HCT116 (cell line): ENCODE data around the gene MPIG6B.

Source experiments
- CBX3 ChIP-seq: IDR thresholded peaks from 2 replicates; pipeline ENCODE4 v1.6.1; 2012; ENCODE audit warnings: low read depth
- CTCF ChIP-seq, 3 experiments: fragments of 200-600 bp in 1 of 3; sonication (generic) in 1 of 3; IDR thresholded peaks in 2 of 3; conservative IDR thresholded peaks in 1 of 3; 2 replicates each; pipeline ENCODE4 v1.5.1; 2012 to 2017; ENCODE audit warnings: low read depth in 2 of 3, low read length in 2 of 3, antibody characterized with exemption in 1 of 3, borderline replicate concordance in 1 of 3, control low read depth in 1 of 3, mild to moderate bottlenecking in 1 of 3, mixed read lengths in 1 of 3, mixed run types in 1 of 3, moderate library complexity in 1 of 3; ENCODE audit not compliant: insufficient read depth in 1 of 3
- EGR1 ChIP-seq: IDR thresholded peaks from 2 replicates; pipeline ENCODE4 v1.6.1; 2012; ENCODE audit warnings: low read depth
- EZH2 ChIP-seq: fragments of 200-600 bp; sonication (generic); IDR thresholded peaks from 2 replicates; pipeline ENCODE4 v1.6.1; 2017; ENCODE audit warnings: antibody characterized with exemption, mixed run types
- EZH2phosphoT487 ChIP-seq: fragments of 200-600 bp; IDR thresholded peaks from 2 replicates; pipeline ENCODE4 v1.6.1; 2018; ENCODE audit warnings: antibody characterized with exemption, borderline replicate concordance
- POLR2A ChIP-seq: IDR thresholded peaks from 2 replicates; pipeline ENCODE4 v1.7.0; 2011; ENCODE audit warnings: borderline replicate concordance; ENCODE audit not compliant: insufficient read depth, insufficient read length; ENCODE audit errors: extremely low read depth
- POLR2AphosphoS5 ChIP-seq: IDR thresholded peaks from 2 replicates; pipeline ENCODE4 v1.6.1; 2011; ENCODE audit warnings: mild to moderate bottlenecking, low read depth, low read length, moderate library complexity
- RAD21 ChIP-seq: IDR thresholded peaks from 2 replicates; pipeline ENCODE4 v1.6.1; 2012; ENCODE audit warnings: low read depth, mild to moderate bottlenecking
- SP1 ChIP-seq: IDR thresholded peaks from 2 replicates; pipeline ENCODE4 v1.6.1; 2012; ENCODE audit warnings: low read depth
- SRF ChIP-seq: IDR thresholded peaks from 2 replicates; pipeline ENCODE4 v1.6.1; 2012; ENCODE audit warnings: low read depth
- TCF7L2 ChIP-seq: IDR thresholded peaks from 2 replicates; pipeline ENCODE4 v1.7.0; 2011; ENCODE audit warnings: borderline replicate concordance, inconsistent platforms; ENCODE audit not compliant: insufficient read depth, insufficient read length; ENCODE audit errors: extremely low read depth
- YY1 ChIP-seq: IDR thresholded peaks from 2 replicates; pipeline ENCODE4 v1.6.1; 2011; ENCODE audit warnings: low read length, low read depth, moderate library complexity, mild to moderate bottlenecking; ENCODE audit not compliant: insufficient replicate concordance; ENCODE audit errors: extremely low read depth

- no peak for TF ChIP-seq POLR2A
- no peak for TF ChIP-seq CTCF (IDR thresholded peaks at IDR 0.05 in 2 of 3, conservative IDR thresholded peaks at IDR 0.05 in 1 of 3; ENCODE audit: borderline replicate concordance in 1 of 3, insufficient read depth in 1 of 3, low read depth in 2 of 3, low read length in 2 of 3)
- TF ChIP-seq POLR2AphosphoS5, result no peak
- no peak for TF ChIP-seq YY1
- no peak for TF ChIP-seq EGR1
- TF ChIP-seq SRF, result no peak
- TF ChIP-seq EZH2phosphoT487, result no peak
- no peak for TF ChIP-seq EZH2
- TF ChIP-seq TCF7L2, result no peak
- TF ChIP-seq SP1, result no peak
- no peak for TF ChIP-seq CBX3
- TF ChIP-seq RAD21, result no peak
Observed at GRCh38 chr6:31737315-31737990, 14.3 kb downstream of the MPIG6B start.
